GM12891 (cell line): ENCODE results near the gene LRP1B. TPM values are rescaled to one million over a fixed set of nuclear protein-coding genes. Genes with fewer than 3 reads are reported as not detected.

Experiments
- DNase-seq: peaks from one replicate; pipeline ENCODE4 v3.0.0; 2011; ENCODE audit warnings: low spot score; ENCODE audit not compliant: insufficient read length
- FAIRE-seq: peaks from 2 replicates; lab custom pipeline; 2011; peaks lifted over from hg19 to GRCh38; lab: Jason Lieb, UNC
- PAX5 ChIP-seq: IDR thresholded peaks from 2 replicates; pipeline ENCODE4 v1.6.1; 2011; ENCODE audit warnings: low read length, moderate library complexity, mild to moderate bottlenecking; ENCODE audit not compliant: insufficient read depth, severe bottlenecking
- POLR2A ChIP-seq: IDR thresholded peaks from 2 replicates; pipeline ENCODE4 v1.6.1; 2011; ENCODE audit warnings: low read depth, low read length, control low read depth
- POLR2AphosphoS5 ChIP-seq: IDR thresholded peaks from 2 replicates; pipeline ENCODE4 v1.6.1; 2011; ENCODE audit warnings: low read depth, low read length, control low read depth
- POU2F2 ChIP-seq: IDR thresholded peaks from 2 replicates; pipeline ENCODE4 v1.6.1; 2011; ENCODE audit warnings: low read depth, mild to moderate bottlenecking, control low read depth, low read length, moderate library complexity
- SPI1 ChIP-seq: IDR thresholded peaks from 2 replicates; pipeline ENCODE4 v1.6.1; 2011; ENCODE audit warnings: low read depth, low read length, control low read depth
- TAF1 ChIP-seq: IDR thresholded peaks from 2 replicates; pipeline ENCODE4 v1.6.1; 2011; ENCODE audit warnings: low read depth, low read length, control low read depth
- polyA plus RNA-seq: library from polyadenylated mRNA; unstranded; fragments of >200 nt; gene quantifications from one replicate; pipeline ENCODE4 v1.2.1, GENCODE V29; 2012; ENCODE audit warnings: low read depth, missing spikeins, inconsistent platforms; ENCODE audit not compliant: missing spikeins

LRP1B gene
- not detected for polyA plus RNA-seq

GRCh38 chr2:142131010-142131669 is at the start of gene LRP1B:
Gene LRP1B, minus strand, starts transcription at chr2:142131016. Its CDS starts 287 bp downstream, at chr2:142130729.
- FAIRE-seq (no peak), DNase-seq (no peak)

GRCh38 chr2:142179686-142180085 is 48.9 kb upstream of the LRP1B start:
- FAIRE-seq (no peak), DNase-seq (no peak)
- TF ChIP-seq POU2F2 (no peak), POLR2AphosphoS5 (no peak), PAX5 (no peak), SPI1 (no peak), POLR2A (no peak), TAF1 (no peak)

More at GRCh38 chr2:142131010-142131669, at the start of gene LRP1B:
- TF ChIP-seq POLR2A (no peak), POU2F2 (no peak), POLR2AphosphoS5 (no peak), SPI1 (no peak), TAF1 (no peak), PAX5 (no peak)

GRCh38 chr2:142178604-142179003 is 47.8 kb upstream of the LRP1B start:
- TF ChIP-seq POLR2AphosphoS5 (no peak), POU2F2 (no peak), POLR2A (no peak), TAF1 (no peak), PAX5 (no peak), SPI1 (no peak)
- DNase-seq (no peak), FAIRE-seq (no peak)

- TF ChIP-seq SPI1 (no peak), POLR2AphosphoS5 (no peak), TAF1 (no peak), POU2F2 (no peak), POLR2A (no peak), PAX5 (no peak)
- no peak for DNase-seq
- no peak for FAIRE-seq
Observed at GRCh38 chr2:142176941-142177340, 46.1 kb upstream of the LRP1B start.

- DNase-seq, result no peak
- FAIRE-seq, result no peak
- TF ChIP-seq POLR2A (no peak), POLR2AphosphoS5 (no peak), POU2F2 (no peak), TAF1 (no peak), PAX5 (no peak), SPI1 (no peak)
Observed at GRCh38 chr2:142175813-142176338, 45.1 kb upstream of the LRP1B start.

GRCh38 chr2:142174176-142174575 is 43.4 kb upstream of the LRP1B start:
- DNase-seq, result no peak
- TF ChIP-seq POLR2A, result no peak
- no peak for TF ChIP-seq POU2F2
- no peak for TF ChIP-seq POLR2AphosphoS5
- TF ChIP-seq PAX5, result no peak
- no peak for TF ChIP-seq TAF1
- TF ChIP-seq SPI1, result no peak
- no peak for FAIRE-seq

GRCh38 chr2:142170847-142171246 is 40.0 kb upstream of the LRP1B start:
- no peak for TF ChIP-seq SPI1
- no peak for TF ChIP-seq POLR2A
- no peak for TF ChIP-seq POU2F2
- TF ChIP-seq PAX5, result no peak
- FAIRE-seq (no peak), DNase-seq (no peak)

- TF ChIP-seq SPI1 (no peak), POLR2A (no peak), POLR2AphosphoS5 (no peak), TAF1 (no peak), PAX5 (no peak), POU2F2 (no peak)
- FAIRE-seq, result no peak
Observed at GRCh38 chr2:142165790-142166189, 35.0 kb upstream of the LRP1B start.

GRCh38 chr2:142153601-142154000 is 22.8 kb upstream of the LRP1B start:
- TF ChIP-seq POLR2A (no peak), PAX5 (no peak), POLR2AphosphoS5 (no peak), POU2F2 (no peak), TAF1 (no peak), SPI1 (no peak)
- DNase-seq (no peak), FAIRE-seq (no peak)

More at GRCh38 chr2:142165790-142166189, 35.0 kb upstream of the LRP1B start:
- DNase-seq, result no peak

- TF ChIP-seq SPI1, result no peak
- no peak for TF ChIP-seq POU2F2
- TF ChIP-seq POLR2AphosphoS5, result no peak
- TF ChIP-seq PAX5, result no peak
- TF ChIP-seq POLR2A, result no peak
- TF ChIP-seq TAF1, result no peak
- no peak for FAIRE-seq
Observed at GRCh38 chr2:142150453-142150852, 19.6 kb upstream of the LRP1B start.

GRCh38 chr2:142144547-142144946 is 13.7 kb upstream of the LRP1B start:
- no peak for FAIRE-seq
- DNase-seq, result no peak
- TF ChIP-seq PAX5 (no peak), SPI1 (no peak), POLR2A (no peak), POLR2AphosphoS5 (no peak), TAF1 (no peak), POU2F2 (no peak)

More at GRCh38 chr2:142150453-142150852, 19.6 kb upstream of the LRP1B start:
- DNase-seq, result no peak
